ENCODE data around the gene SRSF2.
"Not testable (repeated sequence)": the region's sequence is repeated elsewhere in the genome, so short reads cannot be mapped to it uniquely, and the experiment has no call there.

SRSF2 gene

GRCh38 chr17:76738468-76738850 lies 1.3 kb upstream of the SRSF2 start:
- DNase-seq (ENCODE audit: low read depth), result no peak

GRCh38 chr17:76737676-76738467 lies 741 bp upstream of the SRSF2 start, which contains the start of gene MFSD11:
TSS of gene MFSD11 (plus strand) at chr17:76738119. CDS start at chr17:76738353, 234 bp downstream.
- DNase-seq (ENCODE audit: low read depth), result no peak

DNA sequence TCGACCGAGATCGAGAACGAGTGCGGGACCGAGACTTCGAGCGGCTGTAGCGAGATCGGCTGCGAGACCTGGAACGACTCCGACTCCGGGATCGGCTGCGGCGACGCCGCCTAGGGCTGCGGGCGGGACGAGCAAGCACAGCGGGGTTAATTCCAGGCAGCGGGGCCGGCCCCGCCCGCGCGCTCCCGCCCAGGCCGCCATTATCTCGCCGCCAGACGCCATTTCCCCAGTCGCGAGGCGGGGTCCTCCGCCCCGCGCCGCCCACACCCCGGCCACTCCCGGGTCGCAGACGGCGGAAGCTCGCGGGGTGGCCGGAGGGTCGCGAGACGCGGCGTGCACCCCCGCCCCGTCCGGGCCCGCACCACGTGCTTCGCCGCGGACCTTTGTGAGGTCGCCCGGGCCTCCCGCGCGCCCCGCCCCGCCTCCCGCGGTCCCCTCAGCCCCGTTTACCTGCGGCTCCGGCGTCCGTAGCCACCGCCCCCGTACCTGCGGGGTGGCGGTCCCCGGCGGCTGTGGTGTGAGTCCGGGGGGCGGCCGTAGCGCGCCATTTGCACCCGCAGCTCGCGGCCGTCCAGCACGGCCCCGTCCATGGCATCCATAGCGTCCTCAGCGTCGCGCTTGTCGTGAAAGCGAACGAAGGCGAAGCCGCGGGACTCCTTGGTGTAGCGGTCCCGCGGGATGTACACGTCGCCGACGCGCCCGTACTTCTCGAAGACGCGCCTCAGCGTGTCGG lies 616 bp downstream of the SRSF2 start:
- no peak for DNase-seq (ENCODE audit: low read depth)

- DNase-seq (ENCODE audit: low read depth), result no peak
These were observed 1.4 kb downstream of the SRSF2 start for GRCh38 chr17:76735586-76736348.

DNA sequence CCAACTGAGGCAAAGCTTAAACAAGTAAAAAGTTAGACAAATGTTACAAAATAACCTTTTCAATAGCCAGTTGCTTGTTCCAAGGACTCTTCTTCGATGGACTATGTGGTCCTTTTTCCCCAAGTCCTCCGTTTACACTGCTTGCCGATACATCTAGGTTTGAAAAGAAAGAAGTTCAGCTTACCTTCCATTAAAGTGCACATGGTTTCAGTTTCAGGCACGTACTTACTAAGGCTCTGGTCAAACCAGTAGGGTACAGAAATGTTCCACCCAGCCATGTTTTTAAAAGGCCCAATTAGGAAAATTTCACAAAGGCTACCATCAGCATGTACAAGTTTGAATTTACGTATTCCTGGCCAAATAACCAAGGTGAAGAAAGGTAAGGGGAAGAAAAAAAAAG lies 2.1 kb downstream of the SRSF2 start:
- DNase-seq (ENCODE audit: low read depth), result no peak

- no peak for DNase-seq (ENCODE audit: low read depth)
These were observed 2.9 kb downstream of the SRSF2 start for GRCh38 chr17:76734080-76734840.

- DNase-seq (ENCODE audit: low read depth), result no peak
These were observed 3.5 kb downstream of the SRSF2 start for GRCh38 chr17:76733618-76733957.

DNA sequence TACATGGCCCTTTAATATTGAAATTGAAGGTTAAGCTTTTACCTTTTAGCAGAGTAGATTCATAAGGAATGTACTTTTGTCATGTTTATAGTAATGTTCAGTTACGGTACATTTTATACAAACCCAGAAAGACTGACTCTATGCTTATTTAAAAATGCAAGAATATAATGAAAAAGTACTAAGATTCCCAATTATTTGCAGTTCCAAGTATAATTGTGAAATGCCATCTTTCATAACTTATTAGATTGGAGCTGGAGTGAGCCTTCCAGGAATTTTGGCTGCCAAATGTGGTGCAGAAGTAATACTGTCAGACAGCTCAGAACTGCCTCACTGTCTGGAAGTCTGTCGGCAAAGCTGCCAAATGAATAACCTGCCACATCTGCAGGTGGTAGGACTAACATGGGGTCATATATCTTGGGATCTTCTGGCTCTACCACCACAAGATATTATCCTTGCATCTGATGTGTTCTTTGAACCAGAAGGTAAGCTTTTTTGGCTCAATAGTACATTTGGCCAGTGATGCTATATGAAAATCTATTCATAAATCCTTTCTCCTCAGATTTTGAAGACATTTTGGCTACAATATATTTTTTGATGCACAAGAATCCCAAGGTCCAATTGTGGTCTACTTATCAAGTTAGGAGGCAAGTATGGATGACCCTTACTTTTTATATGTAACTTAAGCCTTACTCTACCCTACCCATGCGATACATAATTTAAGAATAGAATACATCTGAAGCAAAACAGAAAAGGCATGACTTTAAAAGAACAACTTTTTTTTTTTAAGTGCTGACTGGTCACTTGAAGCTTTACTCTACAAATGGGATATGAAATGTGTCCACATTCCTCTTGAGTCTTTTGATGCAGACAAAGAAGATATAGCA lies 4.2 kb downstream of the SRSF2 start:
- no peak for DNase-seq (ENCODE audit: low read depth)

DNA sequence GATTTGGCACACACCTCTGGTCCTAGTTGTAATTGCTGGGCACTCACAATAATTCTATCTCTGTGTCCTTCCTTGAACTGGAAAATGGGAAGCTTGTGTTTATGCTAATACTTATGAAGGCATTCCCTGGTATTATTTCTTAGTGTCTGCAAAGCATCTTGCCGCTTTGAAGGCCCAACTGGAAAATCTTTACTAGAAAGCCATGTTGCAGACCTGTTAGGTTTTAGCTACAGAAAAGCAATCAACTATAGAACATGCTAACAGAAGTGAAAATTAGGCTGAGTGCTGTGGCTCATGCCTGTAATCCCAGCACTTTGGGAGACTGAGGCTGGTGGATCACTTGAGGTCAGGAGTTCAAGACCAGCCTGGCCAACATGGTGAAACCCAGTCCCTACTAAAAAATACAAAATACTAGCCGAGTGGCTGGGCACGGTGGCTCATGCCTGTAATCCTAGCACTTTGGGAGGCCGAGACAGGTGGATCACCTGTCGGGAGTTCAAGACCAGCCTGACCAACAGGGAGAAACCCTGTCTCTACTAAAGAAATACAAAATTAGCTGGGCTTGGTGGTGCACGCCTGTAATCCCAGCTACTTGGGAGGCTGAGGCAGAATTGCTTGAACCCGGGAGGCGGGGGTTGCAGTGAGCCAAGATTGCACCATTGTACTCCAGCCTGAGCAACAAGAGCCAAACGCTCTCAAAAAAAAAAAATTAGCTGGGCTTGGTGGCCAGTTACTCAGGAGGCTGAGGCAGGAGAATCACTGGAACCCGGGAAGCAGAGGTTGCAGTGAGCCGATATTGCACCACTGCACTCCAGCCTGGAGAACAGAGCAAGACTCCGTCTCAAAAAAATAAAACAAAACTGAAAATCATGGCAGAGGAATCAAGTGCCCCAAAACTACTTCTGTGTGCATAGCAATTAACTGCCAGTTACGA lies 5.1 kb downstream of the SRSF2 start:
- DNase-seq (ENCODE audit: low read depth), result not testable (repeated sequence)

- DNase-seq (ENCODE audit: low read depth), result no peak
These were observed 9.2 kb downstream of the SRSF2 start for GRCh38 chr17:76727745-76728456.

DNA sequence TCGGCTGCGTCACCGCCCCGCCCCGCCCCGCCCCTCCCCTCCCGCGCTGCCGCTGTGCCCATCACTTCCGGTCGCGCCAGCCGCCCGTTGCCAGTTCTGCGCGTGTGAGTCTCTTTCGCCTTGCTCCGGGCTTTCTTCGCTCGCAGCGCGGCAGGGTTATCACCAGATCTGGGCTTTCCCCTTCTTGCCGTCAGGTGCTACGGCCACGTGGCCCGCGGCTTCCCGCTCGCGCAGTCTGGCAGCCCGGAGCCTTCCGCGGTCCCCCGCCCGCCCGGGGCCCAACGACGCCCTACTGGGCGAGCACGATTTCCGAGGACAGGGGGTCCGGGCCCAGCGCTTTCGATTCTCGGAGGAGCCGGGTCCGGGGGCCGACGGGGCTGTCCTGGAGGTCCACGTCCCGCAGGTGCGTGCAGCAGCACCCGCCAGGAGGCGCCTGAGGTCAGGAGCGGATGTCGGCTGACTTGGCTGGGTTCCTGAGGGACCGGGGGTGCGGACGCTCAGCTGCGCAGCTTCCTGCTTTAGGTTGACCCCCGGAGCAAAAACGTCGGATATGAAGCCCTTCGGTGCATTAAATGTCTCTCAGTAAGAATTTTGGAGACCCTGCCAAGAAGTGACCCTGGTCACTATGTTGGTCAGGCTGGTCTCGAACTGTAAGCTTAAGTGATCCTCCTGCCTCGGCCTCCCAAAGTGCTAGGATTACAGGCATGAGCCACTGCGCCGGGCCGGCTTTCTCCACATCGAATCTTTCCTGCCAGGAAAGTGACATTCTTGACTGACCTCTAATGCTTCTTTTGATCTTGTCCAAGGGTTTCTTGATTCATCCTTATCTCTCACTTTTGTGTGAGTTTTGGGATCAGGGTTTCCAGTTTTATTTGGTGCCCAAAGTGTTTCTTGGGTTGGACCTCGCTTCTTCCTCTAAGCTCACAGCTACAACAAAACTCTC lies 10.1 kb downstream of the SRSF2 start, which contains the start of gene METTL23:
Gene METTL23, plus strand, starts transcription at position 64 of the 943 bp plus-strand sequence. CDS start 2,872 bp downstream, outside the sequence.
- DNase-seq (ENCODE audit: low read depth), result no peak

- DNase-seq (ENCODE audit: low read depth), result no peak
These were observed 10.8 kb downstream of the SRSF2 start, which contains the start of gene JMJD6 for GRCh38 chr17:76726231-76726775. TSS of gene JMJD6 (minus strand) at chr17:76726606. CDS start at chr17:76726475, 131 bp downstream.

- no peak for DNase-seq (ENCODE audit: low read depth)
These were observed 11.4 kb downstream of the SRSF2 start for GRCh38 chr17:76725580-76726230.

GRCh38 chr17:76723812-76724211 lies 13.3 kb downstream of the SRSF2 start:
- DNase-seq (ENCODE audit: low read depth), result no peak

GRCh38 chr17:76722977-76723376 lies 14.2 kb downstream of the SRSF2 start:
- DNase-seq (ENCODE audit: low read depth), result not testable (repeated sequence)

DNA sequence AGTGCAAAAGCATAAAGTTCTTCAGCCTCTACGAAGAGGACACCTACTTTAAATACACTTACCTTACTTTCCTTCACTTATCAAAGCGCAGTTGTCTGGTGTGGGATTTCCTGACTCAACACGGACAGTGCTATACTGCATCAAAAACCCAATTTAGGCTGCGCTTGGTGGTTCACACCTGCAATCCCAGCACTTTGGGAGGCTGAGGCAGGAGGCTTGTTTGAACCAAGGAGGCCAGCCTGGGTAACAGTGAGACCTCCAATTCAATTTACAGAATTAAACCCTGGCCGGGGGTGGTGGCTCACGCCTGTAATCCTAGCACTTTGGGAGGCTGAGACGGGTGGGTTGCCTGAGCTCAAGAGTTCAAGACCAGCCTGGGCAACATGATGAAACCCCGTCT lies 14.9 kb downstream of the SRSF2 start:
- no peak for DNase-seq (ENCODE audit: low read depth)

DNA sequence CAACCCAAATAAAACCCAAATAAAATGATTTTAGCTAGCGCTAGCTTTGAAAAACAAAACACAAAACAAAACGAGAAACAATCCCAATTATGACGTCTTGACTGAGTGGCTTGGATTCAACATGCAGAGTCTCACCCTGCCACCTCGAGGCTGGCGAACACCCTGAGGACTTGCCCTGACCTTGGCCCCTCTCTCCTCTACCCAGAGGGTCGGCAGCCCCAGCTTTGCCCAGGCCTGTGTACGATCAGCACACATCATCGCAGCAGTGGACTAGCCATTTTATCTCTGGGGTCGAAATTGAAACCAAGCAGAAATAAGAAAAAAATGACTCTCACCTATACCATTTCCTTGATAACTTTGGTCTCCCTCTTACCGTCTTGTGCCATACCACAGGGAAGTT lies 15.7 kb downstream of the SRSF2 start:
- DNase-seq (ENCODE audit: low read depth), result no peak

All from HS-27A (cell line).